ENCODE results near the gene ERI3.

Gene ERI3

GRCh38 chr1:44281962-44282703 is 72.9 kb downstream of the ERI3 start:
- no peak for DNase-seq

DNA sequence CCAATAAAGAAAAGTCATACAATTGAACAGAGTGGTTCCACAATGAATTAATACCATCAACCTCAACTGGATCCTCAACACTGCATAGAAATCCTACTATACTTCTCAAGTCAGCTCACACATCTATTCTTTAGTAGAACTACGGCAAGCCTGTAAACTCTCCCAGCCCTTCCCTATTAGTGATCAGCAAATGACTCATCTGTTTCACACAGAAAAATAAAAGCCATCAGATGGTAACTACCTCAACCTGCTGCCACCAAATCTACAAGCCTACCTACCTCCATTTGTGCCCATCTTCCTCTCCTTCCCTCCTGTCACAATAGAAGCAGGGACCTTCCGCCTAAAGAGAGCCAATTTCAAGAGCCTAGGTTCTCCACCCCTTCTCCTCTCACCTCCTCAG is 78.2 kb downstream of the ERI3 start:
- no peak for DNase-seq

DNA sequence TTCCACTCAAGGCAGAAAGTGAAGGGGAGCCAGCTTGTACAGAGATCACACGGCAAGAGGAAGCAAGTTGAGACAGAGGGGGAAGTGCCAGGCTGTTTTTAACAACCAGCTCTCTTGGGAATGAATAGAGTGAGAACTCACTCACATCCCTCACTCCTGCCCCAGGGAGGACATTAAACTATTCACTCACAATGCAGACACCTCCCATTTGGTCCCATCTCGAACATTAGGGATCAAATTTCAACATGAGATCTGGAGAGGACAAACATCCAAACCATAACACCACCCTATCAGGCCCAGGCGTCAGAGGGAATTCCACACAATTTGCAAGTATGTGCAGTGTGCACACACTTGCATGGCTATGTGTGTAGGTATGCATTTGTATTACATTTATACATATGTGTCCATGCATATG is 79.1 kb downstream of the ERI3 start:
- no peak for DNase-seq

- DNase-seq, result no peak
Measured at GRCh38 chr1:44275296-44275962, 79.6 kb downstream of the ERI3 start.

DNA sequence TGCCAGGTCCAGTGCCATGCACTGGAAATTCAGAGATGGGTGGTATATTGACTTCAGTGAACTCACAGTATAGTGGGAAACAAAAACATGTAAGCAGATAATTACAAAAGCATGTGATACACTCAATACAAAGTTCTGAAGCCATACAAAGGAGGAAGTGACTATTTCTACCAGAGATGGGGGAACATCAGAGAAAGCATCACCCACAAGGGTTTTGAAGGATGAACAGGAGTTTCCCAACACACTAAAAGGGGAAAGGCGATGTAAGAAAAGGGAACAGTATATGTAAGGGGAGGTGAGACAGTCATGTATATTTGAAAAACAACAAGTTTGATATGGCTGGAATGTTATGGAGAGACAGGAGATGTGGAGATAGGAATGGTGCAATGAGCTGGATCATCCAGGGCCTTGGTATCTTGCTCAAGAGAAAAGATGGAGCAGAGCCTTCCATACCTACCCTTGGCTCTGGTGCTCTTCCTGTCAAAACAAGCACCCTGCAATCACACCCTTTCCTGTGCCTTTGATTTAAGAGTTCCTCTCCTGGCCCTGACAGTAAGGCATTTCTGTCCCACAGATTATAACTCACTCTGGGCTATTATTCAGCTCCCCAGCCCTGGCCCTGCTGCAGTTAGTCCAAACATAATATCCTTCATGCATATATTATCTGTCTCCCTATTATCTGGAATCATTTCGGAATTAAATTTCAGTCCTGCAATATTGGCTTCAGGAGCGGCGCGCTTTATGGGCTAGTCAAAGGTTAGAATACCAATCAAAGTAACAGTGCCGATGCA is 81.3 kb downstream of the ERI3 start:
- DNase-seq, result no peak

DNA sequence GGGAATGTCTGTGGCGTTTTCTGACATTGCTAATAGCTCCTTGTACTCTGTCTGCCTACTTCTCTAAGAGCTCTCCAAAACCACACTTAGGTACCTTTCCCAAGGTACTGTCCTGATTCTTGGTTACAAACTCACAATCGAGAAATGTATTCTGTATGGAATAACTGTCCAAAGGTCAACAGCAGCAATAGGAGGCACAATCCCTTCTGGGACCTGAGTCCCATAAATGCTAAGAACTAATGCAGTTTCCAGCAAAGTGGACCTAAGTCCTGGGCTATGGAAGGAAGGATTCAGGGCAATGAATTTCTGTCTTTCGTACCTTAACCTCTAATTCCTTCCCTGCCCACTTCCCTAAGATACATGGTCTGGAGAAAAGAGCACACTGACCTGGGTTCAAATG is 82.1 kb downstream of the ERI3 start:
- DNase-seq, result no peak

GRCh38 chr1:44271646-44272045 is 83.4 kb downstream of the ERI3 start:
- DNase-seq, result no peak

DNA sequence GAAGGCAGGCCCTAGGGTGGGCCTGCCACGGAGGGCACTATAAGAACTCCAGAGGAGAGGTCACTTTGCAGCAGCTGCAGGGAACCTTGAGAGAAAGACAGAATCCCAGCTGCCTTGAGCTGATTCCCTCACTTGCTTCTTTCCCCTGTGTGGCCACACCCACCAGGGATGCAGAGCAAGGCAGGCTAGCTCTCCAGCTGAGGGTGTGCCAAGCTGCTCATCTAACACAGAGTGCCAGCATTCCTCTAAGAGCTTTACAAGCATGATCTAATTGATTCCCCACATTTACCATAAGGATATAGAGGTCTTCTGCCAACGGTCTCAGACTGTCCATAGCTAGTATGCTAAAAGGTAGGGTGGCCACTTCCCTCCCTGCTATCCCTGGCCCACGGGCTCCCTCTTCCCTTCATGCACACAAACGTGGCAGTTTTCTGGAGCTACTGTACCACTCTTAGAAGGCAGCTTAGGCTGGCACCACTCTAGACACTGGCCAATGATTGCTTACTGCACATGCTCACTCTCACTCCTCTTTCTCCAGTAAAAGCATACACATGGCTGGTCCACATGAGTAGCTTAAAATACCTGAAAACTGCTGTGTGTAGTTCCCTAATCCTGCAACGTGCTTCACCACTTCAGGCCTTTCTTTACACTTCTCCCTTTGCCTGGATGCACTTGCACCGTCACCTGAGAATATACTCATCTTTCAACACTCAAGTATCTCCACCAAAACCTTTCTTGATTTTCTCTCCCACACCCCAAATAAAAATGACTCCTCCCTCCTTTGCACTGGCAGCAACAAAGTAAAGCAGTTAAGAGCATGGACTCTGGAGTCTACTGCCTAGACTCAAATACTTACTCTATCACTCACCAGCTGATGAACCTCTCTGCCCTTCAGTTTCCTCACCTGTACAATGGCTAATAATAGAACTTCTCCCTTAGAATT is 84.1 kb downstream of the ERI3 start:
- DNase-seq, result no peak

GRCh38 chr1:44268054-44268453 is 87.0 kb downstream of the ERI3 start:
- no peak for DNase-seq

- no peak for DNase-seq
Measured at GRCh38 chr1:44267438-44267837, 87.6 kb downstream of the ERI3 start.

DNA sequence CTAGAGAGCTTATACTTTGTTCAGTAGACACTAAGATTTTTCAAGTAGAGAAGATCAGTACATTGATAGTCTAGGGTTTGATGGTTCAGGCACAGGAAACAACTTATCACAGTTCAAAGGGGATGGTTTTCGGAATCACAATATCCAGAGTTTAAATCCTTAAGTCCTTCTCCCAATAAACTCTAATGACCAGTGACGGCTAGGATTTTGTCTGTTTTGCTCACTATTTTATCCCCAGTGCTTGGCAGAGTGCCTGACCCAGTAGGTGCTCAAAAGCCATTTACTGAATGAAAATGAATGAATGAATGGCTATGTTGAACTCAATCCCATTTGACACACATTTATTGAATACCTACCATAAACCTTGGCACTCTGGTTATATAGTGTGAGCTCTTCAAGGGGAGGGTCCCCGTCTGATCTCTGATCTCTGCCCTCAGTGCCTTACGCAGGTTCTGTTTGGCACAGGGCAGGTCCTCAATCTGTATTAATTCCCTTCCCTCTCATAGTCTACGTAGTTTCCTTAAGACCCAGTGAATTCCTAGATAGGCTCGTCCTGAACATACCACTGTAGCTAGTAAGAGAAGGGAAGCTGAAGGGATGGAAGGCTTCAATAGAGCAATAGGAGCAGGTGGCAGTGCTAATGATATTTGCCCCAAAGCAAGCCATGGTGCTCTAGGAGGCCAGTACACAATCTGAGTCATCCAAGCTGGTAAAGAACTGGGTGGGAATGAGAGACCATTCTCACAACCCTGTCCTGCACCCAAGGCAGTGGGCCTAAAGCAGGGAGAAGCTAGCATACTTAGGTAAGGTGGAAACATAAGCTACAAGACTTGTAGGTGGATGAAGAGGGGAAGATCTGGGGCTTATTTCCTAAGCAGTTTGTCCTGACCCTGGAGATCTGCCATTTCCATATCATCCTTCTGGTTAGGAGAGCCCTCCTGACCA is 88.4 kb downstream of the ERI3 start:
- no peak for DNase-seq

DNA sequence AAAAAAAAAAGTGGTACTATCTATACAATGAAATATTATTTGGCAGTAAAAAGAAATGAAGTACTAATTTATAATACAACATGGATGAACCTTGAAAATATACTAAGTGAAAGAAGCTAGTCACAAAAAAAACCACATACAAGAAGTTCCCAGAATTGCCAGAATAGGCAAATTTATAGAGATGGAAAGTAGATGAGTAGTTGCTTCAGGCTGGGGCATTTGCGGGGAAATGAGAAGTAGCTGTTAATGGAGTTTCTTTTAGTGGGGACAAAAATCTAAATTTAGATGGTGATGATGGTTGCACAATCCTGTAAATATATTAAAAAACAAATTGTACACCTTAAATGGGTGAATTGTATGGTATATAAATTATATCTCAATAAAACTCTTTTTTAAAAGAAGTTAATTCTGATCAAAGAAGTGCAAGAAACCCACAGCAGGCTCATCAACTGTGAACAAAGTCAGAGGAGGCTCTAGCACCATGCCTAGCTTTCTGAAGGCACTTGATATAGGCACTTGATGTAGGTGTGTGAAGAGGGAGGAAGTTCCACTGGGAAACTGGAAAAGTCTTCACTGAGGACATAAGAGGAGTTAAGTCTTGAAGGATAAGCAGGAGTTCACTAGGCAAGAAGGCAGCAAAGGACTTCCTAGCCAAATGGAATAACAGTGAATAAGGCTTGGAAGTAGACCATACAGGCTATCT is 89.2 kb downstream of the ERI3 start:
- DNase-seq, result no peak

DNA sequence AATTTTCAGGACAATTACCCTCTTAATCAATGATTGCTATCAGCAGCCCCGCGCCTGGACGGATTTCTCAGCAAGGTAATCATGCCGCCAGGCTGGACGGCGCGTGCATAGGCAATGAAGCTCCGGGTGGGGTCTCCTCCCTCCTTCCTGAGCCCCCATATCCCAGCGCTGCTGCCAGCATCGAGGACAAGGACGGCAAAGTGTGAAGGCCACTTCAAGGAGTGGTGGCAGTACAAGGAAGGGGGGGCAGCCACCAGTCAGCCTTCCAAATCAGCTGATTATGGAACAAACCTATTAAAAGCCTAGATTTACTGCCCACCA is 90.6 kb downstream of the ERI3 start:
- no peak for DNase-seq

GRCh38 chr1:44263568-44264450 is 91.2 kb downstream of the ERI3 start:
- no peak for DNase-seq

DNA sequence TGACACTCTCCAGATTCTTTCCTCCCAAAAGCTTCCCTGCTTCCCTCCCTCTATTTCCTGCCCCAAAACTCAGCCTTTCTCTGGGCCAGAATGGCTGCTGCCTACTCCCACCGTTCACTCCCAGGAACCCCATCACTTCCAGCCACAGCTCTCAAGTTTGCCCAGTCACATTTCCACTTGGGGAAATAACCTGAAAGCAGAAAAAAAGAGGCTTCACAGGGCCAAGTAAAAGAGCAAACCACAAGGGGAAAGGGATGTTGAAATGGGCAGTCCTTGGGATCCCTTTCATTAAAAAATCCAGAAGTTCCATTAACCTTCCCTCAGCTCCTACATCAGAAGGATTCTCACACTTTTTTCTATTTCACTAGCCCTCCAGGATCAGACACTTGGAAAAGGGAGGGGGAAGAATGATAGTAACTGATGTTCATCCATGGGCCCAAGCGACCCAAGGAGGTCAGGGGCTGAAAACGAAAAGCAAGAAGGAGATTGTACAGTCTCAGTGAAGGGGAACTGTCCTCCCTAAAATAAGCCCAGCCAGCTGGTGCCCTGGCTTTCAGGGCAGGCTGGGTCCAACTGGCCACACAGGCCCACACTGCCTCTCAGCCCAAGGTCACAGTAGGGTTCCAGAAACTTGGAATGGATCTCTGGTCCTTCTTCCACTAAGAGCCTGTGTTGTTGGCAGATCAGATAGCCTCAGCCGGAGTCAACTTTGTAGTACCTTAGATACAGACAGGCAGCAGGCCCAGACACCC is 92.1 kb downstream of the ERI3 start:
- DNase-seq, result no peak

GRCh38 chr1:44262414-44262813 is 92.6 kb downstream of the ERI3 start:
- DNase-seq, result no peak

DNA sequence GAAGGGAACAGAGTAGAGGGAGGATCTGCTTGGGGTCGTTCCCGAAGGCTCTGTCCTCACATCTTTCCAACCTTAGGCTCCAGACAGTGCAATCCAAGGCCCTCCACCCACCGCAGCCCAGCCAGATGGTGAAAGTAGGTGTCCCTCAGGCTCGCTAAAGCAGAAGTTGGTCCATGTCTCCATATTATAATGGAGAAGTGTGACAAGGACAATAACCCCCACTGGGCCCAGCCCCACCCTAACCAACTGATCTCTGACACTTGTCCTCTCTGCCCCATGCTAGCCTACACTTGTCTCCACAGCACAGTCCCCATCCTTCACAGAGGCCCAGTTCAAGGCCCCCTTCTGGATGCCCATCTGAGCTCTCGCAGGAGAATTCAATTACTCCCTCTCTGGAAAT is 93.1 kb downstream of the ERI3 start:
- no peak for DNase-seq

- no peak for DNase-seq
Measured at GRCh38 chr1:44261171-44261817, 93.8 kb downstream of the ERI3 start.

- no peak for DNase-seq
Measured at GRCh38 chr1:44260792-44261170, 94.3 kb downstream of the ERI3 start.
